Mammary microvascular endothelial cell (primary cell): ENCODE results near the gene CCDC120. TPM values are rescaled to one million over a fixed set of nuclear protein-coding genes. Genes with fewer than 3 reads are reported as not detected.

Experiments used
- total RNA-seq: library from RNA; depleted of rRNA; stranded (reverse); fragments of >200 nt; gene quantifications from 2 replicates; pipeline ENCODE4 v1.2.3, GENCODE V29; 2015

Gene CCDC120, protein sequence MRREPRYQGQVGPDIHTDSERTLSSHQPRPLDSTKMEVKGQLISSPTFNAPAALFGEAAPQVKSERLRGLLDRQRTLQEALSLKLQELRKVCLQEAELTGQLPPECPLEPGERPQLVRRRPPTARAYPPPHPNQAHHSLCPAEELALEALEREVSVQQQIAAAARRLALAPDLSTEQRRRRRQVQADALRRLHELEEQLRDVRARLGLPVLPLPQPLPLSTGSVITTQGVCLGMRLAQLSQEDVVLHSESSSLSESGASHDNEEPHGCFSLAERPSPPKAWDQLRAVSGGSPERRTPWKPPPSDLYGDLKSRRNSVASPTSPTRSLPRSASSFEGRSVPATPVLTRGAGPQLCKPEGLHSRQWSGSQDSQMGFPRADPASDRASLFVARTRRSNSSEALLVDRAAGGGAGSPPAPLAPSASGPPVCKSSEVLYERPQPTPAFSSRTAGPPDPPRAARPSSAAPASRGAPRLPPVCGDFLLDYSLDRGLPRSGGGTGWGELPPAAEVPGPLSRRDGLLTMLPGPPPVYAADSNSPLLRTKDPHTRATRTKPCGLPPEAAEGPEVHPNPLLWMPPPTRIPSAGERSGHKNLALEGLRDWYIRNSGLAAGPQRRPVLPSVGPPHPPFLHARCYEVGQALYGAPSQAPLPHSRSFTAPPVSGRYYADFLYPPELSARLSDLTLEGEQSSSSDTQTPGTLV
- total RNA-seq: 0.69 and 1.1 TPM in 2 replicates

DNA sequence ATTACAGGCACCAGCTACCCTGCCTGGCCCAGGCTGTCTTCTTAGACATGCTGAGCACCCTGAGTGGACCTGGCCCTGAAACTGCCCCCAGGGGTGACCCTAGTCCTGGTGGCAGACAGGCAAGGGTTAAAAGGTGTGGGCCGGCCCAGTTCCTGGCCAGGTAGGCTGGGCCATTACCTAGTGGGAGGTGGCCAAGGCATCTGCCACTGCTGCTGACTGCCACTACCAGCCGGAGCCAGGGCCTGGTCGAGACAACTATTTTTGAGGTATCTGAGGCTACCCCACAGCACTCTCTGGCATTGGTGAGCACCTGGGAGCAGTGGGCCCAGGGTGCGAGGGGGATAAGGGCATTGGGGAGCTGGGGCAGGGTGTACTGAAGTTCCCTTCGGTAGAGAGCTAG is at the start of gene CCDC120:
Gene CCDC120, plus strand, starts transcription at position 206 of the 400 bp plus-strand sequence. CDS start 3,043 bp downstream, outside the sequence.

DNA sequence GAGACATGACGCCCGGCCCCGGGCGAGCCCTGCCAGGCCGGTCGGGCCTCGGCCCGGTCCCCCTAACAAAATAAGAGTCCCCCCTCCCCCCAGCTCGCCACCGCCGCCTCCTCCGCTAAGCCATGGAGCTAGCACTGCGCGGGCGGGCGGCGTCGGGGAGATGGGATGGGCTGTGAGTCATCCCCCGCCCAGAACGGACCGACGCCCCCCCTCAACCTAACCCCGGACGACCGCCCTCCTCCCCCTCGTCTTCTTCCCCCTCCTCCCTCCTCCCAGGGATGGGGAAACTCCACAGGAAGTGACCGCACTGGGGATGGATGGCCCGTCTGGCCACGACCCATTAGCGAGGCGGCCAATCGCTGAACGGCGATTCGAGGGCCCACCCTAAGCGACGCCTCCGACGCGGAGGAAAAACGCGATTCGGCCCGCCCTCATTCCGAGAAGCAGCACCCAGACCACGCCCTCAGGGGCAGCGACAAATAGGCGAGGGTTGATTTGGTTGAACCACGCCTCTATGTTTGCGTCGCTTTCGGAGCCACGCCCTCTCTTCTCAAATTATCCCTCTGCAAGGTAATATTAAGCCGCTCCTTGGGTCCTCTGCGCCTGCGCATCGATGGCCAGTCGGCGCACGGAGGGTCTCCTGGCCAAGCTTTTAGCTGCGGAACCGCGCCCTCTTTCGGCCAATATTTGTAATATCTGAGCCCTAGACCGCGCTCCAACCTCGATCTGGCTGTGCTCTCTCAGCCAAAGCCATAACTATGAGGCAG is 15.4 kb upstream of the CCDC120 start, which contains the start of gene TFE3:
Gene TFE3, minus strand, starts transcription at position 138 of the 767 bp plus-strand sequence. Its CDS starts 131 bp downstream, at position 7.

DNA sequence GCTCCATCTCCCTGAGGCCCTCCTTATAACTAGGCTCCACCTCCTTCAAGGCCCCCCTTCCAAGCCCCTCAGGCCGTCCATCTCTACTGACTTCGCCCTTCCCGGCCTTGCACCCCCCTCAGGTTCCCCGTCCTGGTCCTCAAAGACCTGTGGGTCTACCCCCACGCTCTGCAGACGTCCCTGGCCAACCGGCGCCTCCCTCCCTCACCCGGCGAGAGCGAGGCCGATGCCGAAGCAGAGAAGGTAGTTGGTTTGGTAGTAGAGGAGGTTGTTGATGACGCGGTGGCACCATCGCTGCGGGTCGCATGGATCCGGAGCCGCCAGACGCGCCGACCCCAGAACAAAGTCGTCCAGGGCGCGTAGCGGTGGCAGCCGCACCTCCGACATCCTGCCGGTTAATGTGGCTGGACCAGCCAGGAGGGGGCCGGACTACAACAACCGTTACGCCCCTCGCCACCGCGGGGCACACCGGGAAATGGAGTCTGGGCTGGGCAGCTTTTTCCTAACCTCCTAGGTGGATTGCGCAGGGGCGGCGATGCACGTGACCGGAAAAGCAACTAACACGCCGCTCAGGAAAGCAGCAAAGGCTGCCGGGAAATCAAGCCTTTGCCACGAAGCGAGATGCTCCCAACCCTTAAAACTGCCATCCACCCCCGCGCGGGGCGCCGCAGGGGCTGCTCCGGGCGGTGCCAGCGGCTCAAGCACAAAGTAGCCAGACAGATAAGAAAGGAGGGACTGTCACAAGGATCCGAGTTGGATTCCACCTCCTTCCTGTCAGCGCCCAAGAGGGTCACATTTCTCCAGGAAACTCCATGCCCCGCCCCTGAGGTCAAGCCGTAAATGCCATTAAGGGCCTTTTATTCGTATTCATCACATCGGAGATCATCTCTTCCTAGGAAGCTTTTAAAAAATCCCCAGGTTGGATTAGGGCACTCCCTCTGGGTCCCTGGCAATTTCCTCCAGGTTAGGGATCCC is 15.1 kb downstream of the CCDC120 start, which contains the start of gene PRAF2:
Gene PRAF2, minus strand, starts transcription at position 402 of the 975 bp plus-strand sequence. Its CDS starts 15 bp downstream, at position 387.

GRCh38 chrX:49079489-49080428 is 21.0 kb downstream of the CCDC120 start, which contains the start of gene WDR45:
WDR45 (minus strand) TSS chrX:49079887; CDS start chrX:49078095, 1,792 bp downstream.

Other genes with a start within 250 kb of the CCDC120 start
- not detected in 2 replicates for gene ERAS, start 232.5 kb upstream of the CCDC120 start, total RNA-seq
- gene PCSK1N, start 223.4 kb upstream of the CCDC120 start, total RNA-seq: not detected in 2 replicates
- gene TIMM17B, start 161.2 kb upstream of the CCDC120 start, total RNA-seq: 40.8 and 41.9 TPM in 2 replicates
- 65.1 and 81.8 TPM in 2 replicates for gene PQBP1, start 161.1 kb upstream of the CCDC120 start, total RNA-seq
- 21.2 and 21.4 TPM in 2 replicates for gene SLC35A2, start 147.4 kb upstream of the CCDC120 start, total RNA-seq
- gene PIM2, start 140.0 kb upstream of the CCDC120 start, total RNA-seq: 5.7 and 7.5 TPM in 2 replicates
- gene OTUD5, start 101.4 kb upstream of the CCDC120 start, total RNA-seq: 28.5 and 34.8 TPM in 2 replicates
- 0.05 TPM in 1 of 2 replicates, not detected in the other for gene KCND1, start 87.2 kb upstream of the CCDC120 start, total RNA-seq
- 16.4 and 18.7 TPM in 2 replicates for gene GRIPAP1, start 56.7 kb upstream of the CCDC120 start, total RNA-seq
- 52.4 and 62.2 TPM in 2 replicates for gene TFE3, start 15.6 kb upstream of the CCDC120 start, total RNA-seq
- 11.3 and 11.8 TPM in 2 replicates for gene PRAF2, start 15.0 kb downstream of the CCDC120 start, total RNA-seq
- gene WDR45, start 20.9 kb downstream of the CCDC120 start, total RNA-seq: 30.8 and 31.4 TPM in 2 replicates
- 30.2 and 30.4 TPM in 2 replicates for gene GPKOW, start 64.7 kb downstream of the CCDC120 start, total RNA-seq
- 1.9 TPM in 1 of 2 replicates, not detected in the other for gene MAGIX, start 103.8 kb downstream of the CCDC120 start, total RNA-seq
- 123 and 125 TPM in 2 replicates for gene PLP2, start 112.9 kb downstream of the CCDC120 start, total RNA-seq
- gene PRICKLE3, start 127.4 kb downstream of the CCDC120 start, total RNA-seq: 7.3 and 15.9 TPM in 2 replicates
- 0.10 and 0.27 TPM in 2 replicates for gene SYP, start 141.2 kb downstream of the CCDC120 start, total RNA-seq
- not detected in 2 replicates for gene CACNA1F, start 174.3 kb downstream of the CCDC120 start, total RNA-seq
- 20.9 and 25.0 TPM in 2 replicates for gene CCDC22, start 176.5 kb downstream of the CCDC120 start, total RNA-seq
- 0.10 TPM in 1 of 2 replicates, not detected in the other for gene FOXP3, start 205.7 kb downstream of the CCDC120 start, total RNA-seq
- gene PPP1R3F, start 210.8 kb downstream of the CCDC120 start, total RNA-seq: 0.87 and 2.3 TPM in 2 replicates
- not detected in 2 replicates for gene GAGE10, start 244.6 kb downstream of the CCDC120 start, total RNA-seq